D721Med (cell line): ENCODE measurements around the gene TTC23.
"Not testable (repeated sequence)": the region's sequence is repeated elsewhere in the genome, so short reads cannot be mapped to it uniquely, and the experiment has no call there.

Experiments used
- DNase-seq: peaks from one replicate; pipeline ENCODE4 v3.0.0; 2011; ENCODE audit warnings: low spot score; ENCODE audit not compliant: insufficient read length
- FAIRE-seq: peaks from 2 replicates; lab custom pipeline; 2011; peaks lifted over from hg19 to GRCh38; lab: Jason Lieb, UNC
- CTCF ChIP-seq: IDR thresholded peaks from 2 replicates; pipeline ENCODE4 v1.5.1; 2012; ENCODE audit warnings: mild to moderate bottlenecking, control low read depth; ENCODE audit not compliant: insufficient read depth; ENCODE audit errors: missing control alignments

TTC23 gene

GRCh38 chr15:99201408-99202175, 47.8 kb downstream of the TTC23 start:
- FAIRE-seq (no peak), DNase-seq (no peak)
- no peak for TF ChIP-seq CTCF

DNA sequence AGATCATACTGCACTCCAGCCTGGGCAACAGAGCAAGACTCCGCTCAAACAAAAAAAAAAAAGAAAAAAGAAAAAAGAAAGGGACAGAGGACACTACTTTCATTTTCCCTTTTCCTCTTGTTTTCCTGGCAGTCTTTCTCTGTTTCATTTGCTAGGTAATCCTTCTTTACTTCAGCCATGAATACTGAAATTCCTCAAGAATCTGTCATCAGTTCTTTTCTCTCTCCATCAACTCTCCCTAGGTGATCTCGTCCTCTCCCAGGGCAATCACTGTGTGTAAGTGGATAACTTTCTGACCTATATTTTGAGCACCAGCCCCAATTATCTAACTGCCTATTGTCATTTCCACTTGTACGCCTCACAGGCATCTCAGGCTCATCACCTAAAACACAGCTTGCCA, 51.5 kb downstream of the TTC23 start:
- TF ChIP-seq CTCF = no peak
- FAIRE-seq = no peak
- no peak for DNase-seq

GRCh38 chr15:99192181-99192580, 57.2 kb downstream of the TTC23 start:
- not testable (repeated sequence) for FAIRE-seq, DNase-seq

DNA sequence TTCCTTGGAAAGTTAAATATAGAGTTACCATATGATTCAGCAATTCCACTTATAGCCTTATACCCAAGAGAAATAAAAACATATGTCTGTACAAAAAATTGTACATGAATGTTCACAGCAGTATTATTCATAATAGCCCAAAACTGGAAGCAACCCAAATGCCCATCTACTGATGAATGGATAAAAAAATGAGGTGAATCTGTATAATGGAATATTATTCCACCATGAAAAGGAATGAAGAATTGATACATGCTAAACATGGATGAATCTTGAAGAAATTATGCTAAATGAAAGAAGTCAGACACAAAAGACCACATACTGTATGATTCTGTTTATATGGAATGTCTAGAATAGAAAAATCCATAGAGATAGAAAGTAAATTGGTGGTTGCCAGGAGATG, 61.4 kb downstream of the TTC23 start:
- DNase-seq (no peak), FAIRE-seq (no peak)
- no peak for TF ChIP-seq CTCF

DNA sequence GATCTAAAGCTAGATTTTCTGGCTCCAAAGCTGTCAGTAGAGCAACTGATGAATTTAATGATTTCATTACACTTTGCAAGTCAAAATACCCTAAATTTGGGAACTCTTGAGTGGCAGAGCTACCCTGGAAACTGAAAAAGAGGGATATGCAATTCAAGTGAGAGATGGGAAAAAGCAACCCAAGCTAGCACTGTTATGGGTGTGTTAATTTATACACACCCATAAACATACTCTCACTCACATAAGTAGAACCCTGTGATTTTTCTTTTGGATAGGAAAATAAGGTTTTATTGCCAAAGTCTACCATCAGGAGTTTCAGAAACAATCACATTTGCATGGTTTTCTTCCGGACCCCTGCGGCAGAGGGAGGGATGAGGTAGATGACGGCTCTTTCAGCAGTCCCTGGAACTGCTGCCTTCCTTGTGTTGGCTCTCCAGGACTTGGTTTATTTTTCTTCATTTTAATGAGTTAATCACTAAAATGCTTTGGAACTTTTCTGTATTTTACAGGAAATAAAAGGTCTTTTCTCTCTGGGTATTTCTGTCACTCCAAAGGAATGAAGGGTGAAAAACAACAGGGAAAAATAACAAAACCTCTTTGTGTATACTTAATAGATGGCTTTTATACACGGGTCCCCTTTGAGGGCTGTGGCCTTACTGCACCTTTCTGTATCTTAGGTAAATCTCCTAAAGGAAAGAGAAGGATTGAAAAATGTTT, 63.8 kb downstream of the TTC23 start:
- no peak for TF ChIP-seq CTCF
- FAIRE-seq (no peak), DNase-seq (no peak)

DNA sequence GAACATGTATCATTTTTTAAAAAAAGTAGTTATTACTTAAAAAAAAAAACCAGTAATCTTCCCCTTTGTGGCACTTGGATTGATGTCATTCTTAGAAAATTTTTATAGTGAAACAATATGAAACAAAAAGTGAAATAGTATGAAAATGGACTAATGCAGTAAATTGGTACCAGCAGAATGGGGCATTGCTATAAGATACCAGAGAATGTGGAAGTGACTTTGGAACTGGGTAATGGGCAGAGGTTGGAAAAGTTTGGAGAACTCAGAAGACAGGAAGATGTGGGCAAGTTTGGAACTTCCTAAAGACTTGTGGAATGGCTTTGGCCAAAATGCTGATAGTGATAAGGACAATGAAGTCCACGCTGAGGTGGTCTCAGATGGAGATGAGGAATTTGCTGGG, 66.6 kb downstream of the TTC23 start:
- TF ChIP-seq CTCF = no peak

GRCh38 chr15:99181545-99181971, 67.8 kb downstream of the TTC23 start:
- DNase-seq (no peak), FAIRE-seq (no peak)
- no peak for TF ChIP-seq CTCF

More for the DNA sequence above, 66.6 kb downstream of the TTC23 start:
- no peak for DNase-seq
- no peak for FAIRE-seq
